Neutrophil (primary cell): Measurements from ENCODE around the gene GRIP1.
A peak's percentile ranks its signal among the peaks of the same experiment; 100 is the strongest.

ENCODE experiments used
- H3K27ac ChIP-seq: fragments of 200-600 bp; sonication (generic); 2 replicates; pipeline ENCODE4 v1.5.1; 2016; ENCODE audit warnings: mild to moderate bottlenecking, moderate library complexity
- H3K27me3 ChIP-seq: fragments of 200-600 bp; sonication (generic); 2 replicates; pipeline ENCODE4 v1.6.0; 2016; ENCODE audit warnings: mild to moderate bottlenecking
- H3K36me3 ChIP-seq: fragments of 200-600 bp; sonication (generic); 2 replicates; pipeline ENCODE4 v1.5.1; 2017
- H3K4me1 ChIP-seq, 2 experiments: fragments of 200-600 bp in 1 of 2; sonication (generic) in 1 of 2; 1 replicate in 1 of 2; 2 replicates in 1 of 2; pipeline versions ENCODE4 v1.5.1 to v1.6.1; 2013 to 2016; ENCODE audit warnings: low read depth in 1 of 2, low read length in 1 of 2, mild to moderate bottlenecking in 1 of 2, moderate library complexity in 1 of 2; ENCODE audit not compliant: control insufficient read depth in 1 of 2, insufficient read depth in 1 of 2
- H3K4me3 ChIP-seq, 2 experiments: fragments of 200-600 bp in 1 of 2; sonication (generic) in 1 of 2; 1 replicate in 1 of 2; 2 replicates in 1 of 2; pipeline ENCODE4 v1.5.1; 2013 to 2016; ENCODE audit warnings: low read depth in 1 of 2, low read length in 1 of 2, mild to moderate bottlenecking in 1 of 2, moderate library complexity in 1 of 2
- H3K9me3 ChIP-seq: fragments of 200-600 bp; sonication (generic); 2 replicates; pipeline ENCODE4 v1.5.1; 2016
- CTCF ChIP-seq: fragments of 200-600 bp; sonication (generic); IDR thresholded peaks from 2 replicates; pipeline ENCODE4 v1.5.1; 2016; ENCODE audit warnings: antibody characterized with exemption

The GRIP1 gene

GRCh38 chr12:66379616-66380015, 299.3 kb downstream of the GRIP1 start:
- Histone ChIP-seq H3K27ac (peak overlapping the region; percentile 10), H3K27me3 (no peaks in the 10 kb centered on the region), H3K4me1 (peaks cover 11 to 22% of the 10 kb centered on the region in 2 experiments), H3K9me3 (no peaks in the 10 kb centered on the region), H3K36me3 (no peaks in the 10 kb centered on the region), H3K4me3 (no peak overlapping the region)
- TF ChIP-seq CTCF, result no peak

GRCh38 chr12:66375560-66375959, 303.3 kb downstream of the GRIP1 start:
- TF ChIP-seq CTCF, result no peak
- H3K27ac ChIP-seq, result no peak overlapping the region
- H3K27me3 ChIP-seq, result no peaks in the 10 kb centered on the region
- no peaks in the 10 kb centered on the region for H3K9me3 ChIP-seq
- no peaks in the 10 kb centered on the region for H3K36me3 ChIP-seq
- H3K4me3 ChIP-seq, result no peak overlapping the region
- peaks cover 11 to 16% of the 10 kb centered on the region in 2 experiments for H3K4me1 ChIP-seq

DNA sequence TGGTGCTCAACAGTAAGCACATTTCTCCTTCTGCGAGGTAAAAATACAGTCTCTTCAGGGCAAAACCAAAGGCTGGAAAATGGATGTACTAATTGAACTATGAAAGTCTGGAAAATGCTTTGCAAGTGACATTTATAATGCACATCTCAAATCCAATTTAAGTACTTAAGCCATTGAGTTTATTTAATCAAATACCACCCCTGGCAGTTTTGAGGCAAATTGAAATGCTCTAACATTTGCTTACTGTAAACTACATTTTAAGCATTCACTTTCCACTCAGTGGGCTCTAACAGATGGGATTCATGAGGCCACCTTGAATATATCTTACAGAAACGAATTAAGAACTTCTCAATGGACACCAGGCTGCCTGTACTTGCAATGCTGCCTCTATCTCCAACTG, 306.9 kb downstream of the GRIP1 start:
- Histone ChIP-seq H3K27ac (no peak overlapping the region), H3K4me3 (no peak overlapping the region), H3K4me1 (no peaks in the 10 kb centered on the region), H3K27me3 (no peaks in the 10 kb centered on the region), H3K36me3 (no peaks in the 10 kb centered on the region), H3K9me3 (no peaks in the 10 kb centered on the region)
- no peak for TF ChIP-seq CTCF

DNA sequence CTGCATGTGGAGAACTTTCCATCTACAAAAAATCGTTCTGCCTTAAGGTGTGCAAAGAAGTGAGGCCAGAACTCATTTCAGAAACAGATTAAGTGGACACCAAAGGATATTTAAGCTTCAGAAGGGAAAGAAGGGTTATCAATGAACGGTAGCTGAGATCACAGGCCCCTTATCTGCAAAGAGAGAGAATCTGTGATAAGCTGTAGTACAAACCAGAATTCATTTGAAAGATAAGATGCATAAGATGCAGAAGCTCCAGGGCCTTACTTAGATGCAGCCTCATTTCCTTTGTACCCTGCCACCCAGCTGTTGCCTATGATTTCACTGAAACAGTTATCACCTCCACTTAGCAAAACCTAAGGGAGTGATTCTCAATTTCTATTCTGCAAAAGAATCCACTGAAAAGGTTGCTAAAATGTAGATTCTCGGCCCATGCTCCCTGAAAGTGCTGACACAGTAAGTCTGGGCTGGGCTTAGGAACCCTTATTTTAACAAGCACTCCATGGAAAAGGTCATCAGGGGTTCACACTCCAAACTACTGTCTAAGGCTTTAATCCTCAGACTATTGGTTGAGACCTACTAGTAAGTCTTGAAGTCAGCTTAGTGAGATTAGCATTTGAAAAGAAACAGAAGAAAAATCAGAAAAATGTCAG, 311.7 kb downstream of the GRIP1 start:
- Histone ChIP-seq H3K36me3 (no peaks in the 10 kb centered on the region), H3K27me3 (no peaks in the 10 kb centered on the region), H3K27ac (no peak overlapping the region), H3K4me1 (peaks cover 0 to 6% of the 10 kb centered on the region in 2 experiments), H3K4me3 (no peak overlapping the region), H3K9me3 (no peaks in the 10 kb centered on the region)
- TF ChIP-seq CTCF, result no peak

GRCh38 chr12:66365718-66366490, 313.0 kb downstream of the GRIP1 start:
- H3K27ac ChIP-seq, result no peak overlapping the region
- H3K27me3 ChIP-seq, result no peaks in the 10 kb centered on the region
- H3K4me3 ChIP-seq, result no peak overlapping the region
- H3K4me1 ChIP-seq, result peaks cover 0 to 6% of the 10 kb centered on the region in 2 experiments
- no peak for TF ChIP-seq CTCF
- no peaks in the 10 kb centered on the region for H3K36me3 ChIP-seq
- no peaks in the 10 kb centered on the region for H3K9me3 ChIP-seq
